HG03175 (cell line): ENCODE measurements around the gene COL4A6.
"Not testable (repeated sequence)": the region's sequence is repeated elsewhere in the genome, so short reads cannot be mapped to it uniquely, and the experiment has no call there.

Source experiments
- ATAC-seq: cut with Tn5 transposase; IDR thresholded peaks from one replicate; pipeline ENCODE4 v1.9.1; 2021; ENCODE audit warnings: mild to moderate bottlenecking, moderate library complexity; ENCODE audit not compliant: unreplicated experiment

Gene COL4A6

GRCh38 chrX:108412783-108413182 lies 25.4 kb downstream of the COL4A6 start:
- ATAC-seq = no peak

GRCh38 chrX:108399418-108400165 lies 38.6 kb downstream of the COL4A6 start:
- ATAC-seq = no peak

GRCh38 chrX:108397627-108398391 lies 40.4 kb downstream of the COL4A6 start:
- ATAC-seq = no peak

- no peak for ATAC-seq
Observed at GRCh38 chrX:108396986-108397385, 41.2 kb downstream of the COL4A6 start.

GRCh38 chrX:108396188-108396891 lies 41.9 kb downstream of the COL4A6 start:
- no peak for ATAC-seq

- not testable (repeated sequence) for ATAC-seq
Observed at GRCh38 chrX:108390976-108391717, 47.1 kb downstream of the COL4A6 start.

- no peak for ATAC-seq
Observed at GRCh38 chrX:108384783-108385182, 53.4 kb downstream of the COL4A6 start.

- ATAC-seq = no peak
Observed at GRCh38 chrX:108380222-108380621, 58.0 kb downstream of the COL4A6 start.

GRCh38 chrX:108376821-108377220 lies 61.4 kb downstream of the COL4A6 start:
- ATAC-seq = not testable (repeated sequence)

GRCh38 chrX:108375591-108375990 lies 62.6 kb downstream of the COL4A6 start:
- ATAC-seq = not testable (repeated sequence)

- ATAC-seq = no peak
Observed at GRCh38 chrX:108366644-108367406, 71.4 kb downstream of the COL4A6 start.

GRCh38 chrX:108362026-108362425 lies 76.2 kb downstream of the COL4A6 start:
- no peak for ATAC-seq

- ATAC-seq = no peak
Observed at GRCh38 chrX:108361316-108361715, 76.9 kb downstream of the COL4A6 start.

- no peak for ATAC-seq
Observed at GRCh38 chrX:108359806-108360602, 78.2 kb downstream of the COL4A6 start.

GRCh38 chrX:108353452-108353851 lies 84.8 kb downstream of the COL4A6 start:
- no peak for ATAC-seq

- ATAC-seq = no peak
Observed at GRCh38 chrX:108349210-108349609, 89.0 kb downstream of the COL4A6 start.

GRCh38 chrX:108348525-108348924 lies 89.7 kb downstream of the COL4A6 start:
- no peak for ATAC-seq

- no peak for ATAC-seq
Observed at GRCh38 chrX:108347800-108348199, 90.4 kb downstream of the COL4A6 start.

- ATAC-seq = no peak
Observed at GRCh38 chrX:108344216-108344615, 94.0 kb downstream of the COL4A6 start.
